Measurements from ENCODE around the gene ZNF548.

The ZNF548 gene

GRCh38 chr19:57403737-57404563, 14.3 kb downstream of the ZNF548 start:
- DNase-seq = no peak

GRCh38 chr19:57406516-57407123, 17.0 kb downstream of the ZNF548 start:
- peak; percentile 74 for DNase-seq

- DNase-seq = peak; percentile 94
These were observed 21.4 kb downstream of the ZNF548 start, which contains the start of gene ZNF17 for GRCh38 chr19:57410877-57411671. TSS of gene ZNF17 (plus strand) at chr19:57411161. CDS start at chr19:57413616, 2,455 bp downstream.

- no peak for DNase-seq
These were observed 29.8 kb downstream of the ZNF548 start for GRCh38 chr19:57419439-57419838.

- DNase-seq = no peak
These were observed 31.4 kb downstream of the ZNF548 start for GRCh38 chr19:57421037-57421436.

- no peak for DNase-seq
These were observed 44.9 kb downstream of the ZNF548 start for GRCh38 chr19:57434386-57435061.

- peak; percentile 97 for DNase-seq
These were observed 45.7 kb downstream of the ZNF548 start, which contains the start of gene ZNF749 for GRCh38 chr19:57435062-57435978. TSS of gene ZNF749 (plus strand) at chr19:57435325. CDS start at chr19:57435579, 254 bp downstream.

- DNase-seq = no peak
These were observed 46.8 kb downstream of the ZNF548 start for GRCh38 chr19:57436417-57436816.

GRCh38 chr19:57437931-57438330, 48.3 kb downstream of the ZNF548 start:
- no peak for DNase-seq

- DNase-seq = no peak
These were observed 49.3 kb downstream of the ZNF548 start for GRCh38 chr19:57438925-57439324.

GRCh38 chr19:57441979-57442752, 52.5 kb downstream of the ZNF548 start:
- no peak for DNase-seq

GRCh38 chr19:57443121-57443696, 53.6 kb downstream of the ZNF548 start:
- no peak for DNase-seq

- DNase-seq = no peak
These were observed 62.7 kb downstream of the ZNF548 start for GRCh38 chr19:57452307-57452706.
